IPS DF 6.9 (cell line): ENCODE data around the gene BTBD3.

ENCODE experiments used
- DNase-seq: peaks from one replicate; pipeline ENCODE4 v3.0.0-alpha.2; 2013; ENCODE audit warnings: low read depth, low spot score
- H3K27ac ChIP-seq: one replicate; pipeline ENCODE4 v1.5.1; 2013; ENCODE audit warnings: low read length, control low read depth
- H3K27me3 ChIP-seq: 2 replicates; pipeline ENCODE4 v1.6.1; 2013; ENCODE audit warnings: mild to moderate bottlenecking, low read length; ENCODE audit not compliant: control insufficient read depth, insufficient read depth
- H3K36me3 ChIP-seq: 2 replicates; pipeline ENCODE4 v1.6.1; 2013; ENCODE audit warnings: low read length; ENCODE audit not compliant: control insufficient read depth, insufficient read depth
- H3K4me1 ChIP-seq: 2 replicates; pipeline ENCODE4 v1.6.1; 2013; ENCODE audit warnings: low read length; ENCODE audit not compliant: control insufficient read depth, insufficient read depth
- H3K4me3 ChIP-seq: 2 replicates; pipeline ENCODE4 v1.5.1; 2013; ENCODE audit warnings: mild to moderate bottlenecking, low read length
- H3K9me3 ChIP-seq: 2 replicates; pipeline ENCODE4 v1.6.1; 2013; ENCODE audit warnings: low read length, inconsistent platforms; ENCODE audit not compliant: control insufficient read depth, insufficient read depth
- WGBS: extraction: QIAGEN DNeasy Blood & Tissue Kit; methylation state at CpG from one replicate; pipeline ENCODE4 v1.1.7; 2013; ENCODE audit warnings: mixed read lengths, missing lambda C conversion rate; ENCODE audit not compliant: insufficient read length, insufficient coverage; 5-methylcytosine and 5-hydroxymethylcytosine counted together

Gene BTBD3

GRCh38 chr20:11965602-11966001 is 47.9 kb downstream of the BTBD3 start:
- Histone ChIP-seq H3K9me3 (no peaks in the 10 kb centered on the region), H3K4me1 (no peaks in the 10 kb centered on the region), H3K27ac (no peak overlapping the region), H3K36me3 (no peaks in the 10 kb centered on the region), H3K27me3 (no peaks in the 10 kb centered on the region), H3K4me3 (no peak overlapping the region)
- DNase-seq, result no peak
- WGBS, result no CpG with 5 or more reads among the region's 1 CpG

- Histone ChIP-seq H3K27me3 (no peaks in the 10 kb centered on the region), H3K36me3 (no peaks in the 10 kb centered on the region), H3K4me3 (no peak overlapping the region), H3K9me3 (no peaks in the 10 kb centered on the region), H3K27ac (no peak overlapping the region), H3K4me1 (no peaks in the 10 kb centered on the region)
- no peak for DNase-seq
- WGBS, result no CpG with 5 or more reads among the region's 3 CpGs
These were observed 48.5 kb downstream of the BTBD3 start for GRCh38 chr20:11966186-11966585.

- no CpG with 5 or more reads among the region's 3 CpGs for WGBS
- H3K4me1 ChIP-seq, result no peaks in the 10 kb centered on the region
- no peaks in the 10 kb centered on the region for H3K9me3 ChIP-seq
- H3K27me3 ChIP-seq, result no peaks in the 10 kb centered on the region
- H3K4me3 ChIP-seq, result no peak overlapping the region
- DNase-seq, result no peak
- no peaks in the 10 kb centered on the region for H3K36me3 ChIP-seq
- H3K27ac ChIP-seq, result no peak overlapping the region
These were observed 52.6 kb downstream of the BTBD3 start for GRCh38 chr20:11970243-11970836.

- no peak for DNase-seq
- Histone ChIP-seq H3K27ac (no peak overlapping the region), H3K36me3 (no peaks in the 10 kb centered on the region), H3K9me3 (no peaks in the 10 kb centered on the region), H3K4me1 (no peaks in the 10 kb centered on the region), H3K27me3 (no peaks in the 10 kb centered on the region), H3K4me3 (no peak overlapping the region)
- no CpG with 5 or more reads among the region's 2 CpGs for WGBS
These were observed 54.8 kb downstream of the BTBD3 start for GRCh38 chr20:11972478-11972877.
